Left cardiac atrium (tissue), 4 donors: Measurements from ENCODE around the gene FLT1. TPM values are rescaled to one million over a fixed set of nuclear protein-coding genes. Genes with fewer than 3 reads are reported as not detected.

Experiments
- ATAC-seq, 2 donors: fragments of 200-7000 bp; cut with Tn5 transposase; one replicate each; pipeline ENCODE4 v1.9.1; 2020; ENCODE audit warnings: mild to moderate bottlenecking in 2 of 2, moderate library complexity in 2 of 2
- DNase-seq: peaks from one replicate; pipeline ENCODE4 v3.0.0-alpha.2; 2020
- intact Hi-C, 2 donors: fragments of 100-400 bp; cut with DNase I; formaldehyde crosslinking; loops; one replicate each; pipeline versions ENCODE4 v1.14.1 to v1.15.1; 2022 to 2023
- total RNA-seq, 2 donors: library from RNA; stranded (reverse); fragmentation: NEBNext Ultra II Directional; extraction: Animal tissue kit (Norgen Biotek cat#: 25700); gene quantifications; one replicate each; pipeline ENCODE4 v1.2.1, GENCODE V29; 2021
- donor health status: DM: no; HTN: yes; CAD: no.
- donor health status: DM: no; HTN: yes; CAD: no; lungs with severe emphysema.
- donor health status: DM: yes; HTN: yes; CAD: no.
- donor health status: Dilated cardiomyopathy.

Gene FLT1
- total RNA-seq, 2 donors from 2014 or later, result 38.7 to 49.5 TPM

GRCh38 chr13:28319528-28319927 lies 175.4 kb downstream of the FLT1 start:
- ATAC-seq (no peak), DNase-seq (no peak)
- intact Hi-C loops, result no loop called here

- DNase-seq (no peak), ATAC-seq (no peak)
- intact Hi-C loops, result no loop called here
These were observed 176.4 kb downstream of the FLT1 start for GRCh38 chr13:28318496-28318895.

- DNase-seq (no peak), ATAC-seq (no peak)
- intact Hi-C loops, result no loop called here
These were observed 178.1 kb downstream of the FLT1 start for GRCh38 chr13:28316836-28317235.

GRCh38 chr13:28316129-28316528 lies 178.8 kb downstream of the FLT1 start:
- DNase-seq, result no peak
- intact Hi-C loops, result no loop called here
- ATAC-seq, result no peak

- DNase-seq, result no peak
- ATAC-seq, result no peak
- intact Hi-C loops, result no loop called here
These were observed 180.0 kb downstream of the FLT1 start for GRCh38 chr13:28314879-28315278.

- no peak for ATAC-seq
- intact Hi-C loops, result no loop called here
- DNase-seq, result no peak
These were observed 181.3 kb downstream of the FLT1 start for GRCh38 chr13:28313579-28313978.

- ATAC-seq (no peak), DNase-seq (no peak)
- intact Hi-C loops, result no loop called here
These were observed 188.6 kb downstream of the FLT1 start for GRCh38 chr13:28306325-28306724.

GRCh38 chr13:28301839-28302238 lies 193.1 kb downstream of the FLT1 start:
- ATAC-seq (no peak), DNase-seq (no peak)
- intact Hi-C loops, result no loop called here

- ATAC-seq (no peak), DNase-seq (no peak)
- intact Hi-C loops, result no loop called here
These were observed 195.0 kb downstream of the FLT1 start for GRCh38 chr13:28299916-28300315.

GRCh38 chr13:28297341-28297740 lies 197.6 kb downstream of the FLT1 start:
- DNase-seq (no peak), ATAC-seq (no peak)
- intact Hi-C loops, result no loop called here

- ATAC-seq, result no peak
- intact Hi-C loops, result no loop called here
- no peak for DNase-seq
These were observed 208.7 kb downstream of the FLT1 start for GRCh38 chr13:28286263-28286662.

GRCh38 chr13:28283600-28283999 lies 211.3 kb downstream of the FLT1 start:
- DNase-seq (no peak), ATAC-seq (no peak)
- intact Hi-C loops, result no loop called here

GRCh38 chr13:28282451-28282850 lies 212.5 kb downstream of the FLT1 start:
- DNase-seq (no peak), ATAC-seq (no peak)
- intact Hi-C loops, result no loop called here

- intact Hi-C loops, result no loop called here
These were observed 221.0 kb downstream of the FLT1 start for GRCh38 chr13:28273919-28274318.

GRCh38 chr13:28271056-28271840 lies 223.7 kb downstream of the FLT1 start:
- intact Hi-C loops, result no loop called here
- DNase-seq (no peak), ATAC-seq (no peak)

More at GRCh38 chr13:28273919-28274318, 221.0 kb downstream of the FLT1 start:
- no peak for ATAC-seq
- DNase-seq, result no peak

GRCh38 chr13:28268800-28269223 lies 226.1 kb downstream of the FLT1 start:
- DNase-seq, result no peak
- ATAC-seq, result no peak
- intact Hi-C loops, result no loop called here

- DNase-seq (no peak), ATAC-seq (no peak)
- intact Hi-C loops, result no loop called here
These were observed 227.4 kb downstream of the FLT1 start for GRCh38 chr13:28267497-28267896.

- intact Hi-C loops, result no loop called here
- DNase-seq (no peak), ATAC-seq (no peak)
These were observed 236.5 kb downstream of the FLT1 start for GRCh38 chr13:28258417-28258816.

- no peak for ATAC-seq
- intact Hi-C loops, result no loop called here
- no peak for DNase-seq
These were observed 237.6 kb downstream of the FLT1 start for GRCh38 chr13:28257305-28257704.

- DNase-seq (no peak), ATAC-seq (no peak)
- intact Hi-C loops, result no loop called here
These were observed 242.4 kb downstream of the FLT1 start for GRCh38 chr13:28252547-28252946.

GRCh38 chr13:28251466-28251865 lies 243.5 kb downstream of the FLT1 start:
- intact Hi-C loops, result no loop called here
- no peak for ATAC-seq
- no peak for DNase-seq
